Suprapubic skin (tissue), 3 donors: Measurements from ENCODE around the gene GPR146.

ENCODE experiments used
- CTCF ChIP-seq, 2 donors: fragments of 200-600 bp in 1 of 2; fragments of 450-650 bp in 1 of 2; sonication (generic) in 1 of 2; IDR thresholded peaks; one replicate each; pipeline ENCODE4 v1.5.1; 2016 to 2019; ENCODE audit warnings: antibody characterized with exemption in 2 of 2, mild to moderate bottlenecking in 1 of 2, moderate library complexity in 1 of 2
- POLR2A ChIP-seq, 2 donors: fragments of 450-650 bp; IDR thresholded peaks; one replicate each; pipeline ENCODE4 v1.6.1; 2017; ENCODE audit warnings: antibody characterized with exemption in 2 of 2, mild to moderate bottlenecking in 2 of 2, moderate library complexity in 2 of 2

GRCh38 chr7:1096156-1097119, 52.1 kb downstream of the GPR146 start:
- TF ChIP-seq POLR2A (IDR thresholded peaks at IDR 0.05) (no peak), CTCF (IDR thresholded peaks at IDR 0.05) (no peak)
